Fibroblast of skin of right biceps (primary cell): ENCODE data around the gene UBASH3B.
"Not testable (repeated sequence)": the region's sequence is repeated elsewhere in the genome, so short reads cannot be mapped to it uniquely, and the experiment has no call there.

Experiments used
- DNase-seq: peaks from one replicate; pipeline ENCODE4 v3.0.0-alpha.2; 2013

UBASH3B gene

DNA sequence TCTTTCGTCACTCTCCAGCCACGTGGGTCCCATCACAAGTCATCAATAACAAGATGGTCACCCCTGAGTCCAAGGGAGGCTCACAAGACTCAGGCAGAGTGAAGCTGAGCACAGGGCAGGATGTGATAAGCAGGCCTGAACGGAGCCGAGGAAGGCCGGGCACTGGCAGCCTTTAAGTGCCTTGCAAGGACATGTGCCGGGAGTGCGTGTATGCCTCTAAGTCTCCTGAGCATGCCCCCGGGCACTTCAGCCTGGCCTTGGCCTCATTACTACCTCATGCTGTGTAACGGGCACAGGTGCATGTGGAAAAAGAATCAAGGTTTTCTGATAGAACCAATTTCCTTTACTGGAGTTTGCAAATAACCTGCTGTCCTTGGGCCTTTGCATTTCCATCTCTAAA is 55.8 kb downstream of the UBASH3B start:
- no peak for DNase-seq

DNA sequence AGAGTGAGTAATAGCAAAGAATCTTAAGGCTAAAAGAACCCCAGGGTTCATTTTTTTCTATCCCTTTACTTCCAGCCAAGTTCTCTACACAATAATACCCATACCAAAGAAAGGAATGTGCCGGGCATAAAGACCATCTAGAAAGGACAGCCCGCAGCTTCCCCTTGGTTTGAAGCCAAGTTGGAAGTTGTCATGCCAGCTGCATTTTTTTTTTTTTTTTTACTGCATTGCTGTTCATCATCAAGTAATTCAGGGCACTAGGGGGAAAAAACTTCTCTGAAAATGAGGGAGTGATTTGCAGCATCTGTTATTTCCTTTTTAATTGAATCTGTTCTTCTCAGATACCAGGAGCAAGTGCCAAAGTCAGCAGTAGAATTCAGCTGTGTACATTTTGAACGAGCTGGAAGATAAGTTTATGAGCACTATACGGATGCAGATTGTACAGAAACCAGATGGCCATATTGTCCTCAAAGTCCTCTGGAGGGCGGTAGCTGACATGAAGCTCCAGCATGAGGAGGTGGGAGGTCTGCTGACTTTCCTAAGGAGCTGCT is 56.4 kb downstream of the UBASH3B start:
- peak; percentile 53 for DNase-seq

DNA sequence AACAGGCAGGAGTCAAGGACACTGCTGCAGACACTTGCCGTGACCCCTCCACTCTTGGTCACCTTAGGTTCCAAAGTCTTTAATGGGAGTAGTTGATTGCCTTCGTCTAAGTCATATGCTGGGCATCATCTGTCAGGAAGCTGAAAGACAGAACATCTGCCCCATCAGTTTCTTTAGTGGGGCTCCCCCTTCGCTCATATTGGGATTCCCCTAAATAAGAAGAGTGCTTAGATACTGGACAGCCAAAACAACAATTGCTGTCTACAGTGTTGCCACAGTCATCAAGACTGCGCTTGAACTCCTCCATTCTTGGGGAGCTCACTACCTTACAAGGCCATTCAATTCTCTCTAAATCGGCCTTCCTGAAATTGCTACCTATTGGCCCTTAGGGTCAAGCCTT is 58.5 kb downstream of the UBASH3B start:
- no peak for DNase-seq

DNA sequence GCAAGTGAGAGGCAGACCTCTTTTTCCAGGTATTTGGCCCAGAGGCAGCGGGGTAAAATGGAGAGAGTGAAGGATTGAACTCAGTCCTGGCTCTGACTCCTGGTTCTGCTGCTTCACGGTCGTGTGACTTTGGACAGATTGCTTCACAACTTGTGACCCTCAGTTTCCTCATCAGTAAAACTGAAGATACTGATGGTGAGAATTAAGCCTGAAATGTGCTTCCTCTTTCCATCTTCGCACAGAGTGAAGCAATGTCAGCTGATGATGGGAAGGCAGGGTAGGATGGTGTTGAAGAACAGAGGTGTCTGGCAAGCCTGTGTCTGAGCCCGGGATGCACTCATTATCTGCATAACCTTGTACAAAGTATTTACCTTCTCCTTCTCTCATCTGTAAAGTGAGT is 59.0 kb downstream of the UBASH3B start:
- no peak for DNase-seq

DNA sequence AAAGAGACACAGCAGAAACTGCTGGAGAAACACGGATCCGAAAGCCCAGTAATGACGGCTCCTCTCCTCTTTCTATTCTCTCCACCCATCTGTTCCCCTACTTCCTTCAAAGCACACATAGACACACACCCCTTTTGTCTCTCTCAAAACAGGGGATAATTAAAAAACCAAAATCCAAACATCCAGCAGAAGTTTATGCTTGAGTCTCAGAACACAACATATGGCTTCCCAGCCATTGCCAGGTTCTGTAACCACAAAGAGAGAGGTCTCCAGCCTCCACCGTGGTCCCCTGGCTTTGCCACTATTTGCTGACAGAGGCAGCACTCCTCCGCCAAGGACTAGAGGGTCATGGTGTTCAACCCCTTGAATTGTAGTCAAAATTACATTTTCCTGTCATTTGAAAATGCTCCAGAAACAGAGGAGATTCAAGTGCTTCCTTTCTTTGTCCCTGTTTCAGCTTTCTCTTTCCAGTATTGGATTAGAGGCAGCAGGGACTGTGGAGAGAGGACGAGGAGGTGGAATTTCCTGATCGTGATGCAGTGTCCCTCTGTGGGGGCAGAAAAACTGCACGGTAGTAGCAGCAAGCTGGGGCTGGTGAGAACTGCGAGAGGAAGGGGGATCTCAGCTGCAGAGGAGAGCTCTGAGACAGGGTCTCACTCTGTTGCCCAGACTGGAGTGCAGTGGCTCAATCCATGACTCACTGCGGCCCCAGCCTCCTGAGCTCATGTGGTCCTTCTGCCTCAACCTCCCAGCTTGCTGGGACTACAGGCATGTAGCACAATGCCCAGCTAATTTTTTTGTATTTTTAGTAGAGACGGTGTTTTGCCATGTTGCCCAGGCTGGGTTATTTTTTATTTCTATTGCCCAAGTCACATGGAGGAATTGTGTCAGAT is 60.3 kb downstream of the UBASH3B start:
- DNase-seq, result no peak

- DNase-seq, result no peak
Measured at GRCh38 chr11:122717264-122717867, 61.8 kb downstream of the UBASH3B start.

GRCh38 chr11:122720107-122720881 is 64.8 kb downstream of the UBASH3B start:
- no peak for DNase-seq

DNA sequence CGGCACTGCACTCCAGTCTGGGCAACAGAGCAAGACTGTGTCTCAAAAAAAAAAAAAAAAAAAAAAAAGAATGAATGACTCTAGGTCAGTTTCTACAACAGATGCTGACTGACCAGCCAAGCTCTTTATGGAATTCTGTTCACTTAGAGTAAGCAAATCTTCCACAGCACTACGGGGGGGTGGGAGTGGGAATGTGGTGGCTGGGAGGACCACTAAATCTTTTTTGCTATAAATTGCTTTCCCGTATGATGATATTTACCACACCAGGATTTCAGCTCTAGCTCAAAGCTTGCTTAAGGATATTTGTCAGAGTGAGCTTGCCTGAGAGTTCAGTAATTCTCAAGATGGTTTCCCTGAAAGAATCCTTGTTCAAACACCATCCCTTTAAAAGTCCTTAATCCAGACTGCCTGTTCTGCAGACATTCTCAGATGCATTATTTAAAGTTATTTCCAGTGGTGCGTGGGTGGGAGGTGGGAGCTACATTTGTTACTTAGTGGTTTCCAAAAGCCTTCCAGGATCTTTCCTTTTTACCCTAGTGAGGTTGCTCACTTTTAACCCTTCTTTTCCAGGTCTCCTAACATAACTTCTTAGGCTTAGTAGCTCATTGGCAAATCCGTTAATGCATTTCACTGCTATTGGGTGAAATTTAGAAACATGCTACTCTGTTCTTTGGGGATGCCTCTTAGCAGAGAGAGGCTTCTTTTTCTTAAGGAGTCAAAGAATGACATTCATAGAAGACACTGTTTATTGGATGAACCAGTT is 65.9 kb downstream of the UBASH3B start:
- DNase-seq, result no peak

GRCh38 chr11:122721964-122722266 is 66.4 kb downstream of the UBASH3B start:
- peak; percentile 86 for DNase-seq

- no peak for DNase-seq
Measured at GRCh38 chr11:122723106-122723505, 67.6 kb downstream of the UBASH3B start.

- DNase-seq, result peak; percentile 65
Measured at GRCh38 chr11:122723576-122723975, 68.1 kb downstream of the UBASH3B start.

GRCh38 chr11:122724520-122724919 is 69.0 kb downstream of the UBASH3B start:
- peak; percentile 82 for DNase-seq

DNA sequence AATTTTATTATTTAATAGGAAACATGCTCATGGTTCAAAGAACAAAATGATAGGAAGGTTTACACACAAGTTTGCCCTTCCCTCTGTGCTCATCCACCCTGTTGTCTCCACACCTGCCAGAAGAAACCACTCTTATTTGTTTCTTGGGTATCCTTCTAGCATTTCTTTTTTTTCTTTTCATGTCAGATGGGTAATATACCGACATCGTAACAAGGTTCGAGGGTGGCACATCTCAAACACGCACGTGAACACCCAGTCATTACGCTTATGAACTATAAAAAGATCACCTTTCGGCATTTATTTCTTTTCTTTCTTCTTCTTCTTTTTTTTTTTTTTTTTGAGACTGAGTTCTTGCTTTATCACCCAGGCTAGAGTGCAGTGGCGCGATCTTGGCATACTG is 70.5 kb downstream of the UBASH3B start:
- DNase-seq, result no peak

- peak; percentile 41 for DNase-seq
Measured at GRCh38 chr11:122727101-122727929, 71.8 kb downstream of the UBASH3B start.

DNA sequence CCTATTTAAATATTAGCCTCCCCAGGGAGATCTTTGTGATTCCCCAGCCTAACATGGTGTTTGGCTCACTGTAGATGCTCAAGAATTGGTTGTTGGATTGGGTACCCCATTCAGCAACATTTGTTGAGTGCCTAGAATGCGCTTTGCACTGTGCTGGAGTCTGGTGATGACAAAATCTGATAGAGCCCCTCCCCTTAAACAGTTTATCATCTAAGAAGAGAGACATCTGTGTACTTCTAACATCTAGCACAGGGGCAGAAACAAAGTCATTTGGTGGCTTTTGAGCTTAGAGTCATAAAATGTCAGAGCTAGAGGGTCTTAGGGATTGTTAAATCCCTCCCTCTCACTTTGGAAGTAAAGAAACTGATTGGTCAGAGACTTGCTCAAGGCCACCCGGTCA is 73.0 kb downstream of the UBASH3B start:
- DNase-seq, result no peak

DNA sequence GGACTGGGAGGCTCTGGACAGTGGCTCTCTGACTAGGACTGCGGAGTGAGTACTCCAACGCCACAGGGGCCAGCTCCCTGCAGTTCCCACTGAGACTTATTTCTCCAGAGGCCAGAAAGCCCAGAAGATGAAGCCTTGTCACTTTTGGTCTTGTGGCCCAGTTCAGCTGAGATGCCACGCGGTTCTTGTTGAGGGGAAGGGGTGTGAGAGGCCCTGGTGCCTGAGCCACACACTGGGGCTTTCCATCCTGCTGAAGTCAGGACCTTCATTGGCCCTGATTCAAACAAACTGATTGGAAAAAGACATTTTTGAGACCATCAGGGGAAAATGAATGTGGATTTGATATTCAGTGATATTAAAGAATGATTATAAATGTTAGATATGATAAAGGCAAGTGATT is 73.6 kb downstream of the UBASH3B start:
- no peak for DNase-seq

DNA sequence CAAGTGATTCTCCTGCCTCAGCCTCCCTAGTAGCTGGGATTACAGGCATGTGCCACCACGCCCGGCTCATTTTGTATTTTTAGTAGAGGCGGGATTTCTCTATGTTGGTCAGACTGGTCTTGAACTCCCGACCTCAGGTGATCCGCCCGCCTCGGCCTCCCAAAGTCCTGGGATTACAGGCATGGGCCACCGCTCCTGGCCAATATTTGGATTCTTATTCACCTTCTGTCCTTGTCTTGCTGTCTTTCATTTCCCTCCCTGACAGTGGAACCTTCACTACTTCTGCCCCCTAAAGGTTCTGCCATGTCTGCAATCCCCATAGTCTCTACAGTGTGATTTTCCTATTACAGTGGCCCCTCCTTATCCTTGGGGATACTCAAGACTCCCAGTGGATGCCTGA is 75.2 kb downstream of the UBASH3B start:
- not testable (repeated sequence) for DNase-seq

- peak; percentile 84 for DNase-seq
Measured at GRCh38 chr11:122731500-122731913, 76.0 kb downstream of the UBASH3B start.

DNA sequence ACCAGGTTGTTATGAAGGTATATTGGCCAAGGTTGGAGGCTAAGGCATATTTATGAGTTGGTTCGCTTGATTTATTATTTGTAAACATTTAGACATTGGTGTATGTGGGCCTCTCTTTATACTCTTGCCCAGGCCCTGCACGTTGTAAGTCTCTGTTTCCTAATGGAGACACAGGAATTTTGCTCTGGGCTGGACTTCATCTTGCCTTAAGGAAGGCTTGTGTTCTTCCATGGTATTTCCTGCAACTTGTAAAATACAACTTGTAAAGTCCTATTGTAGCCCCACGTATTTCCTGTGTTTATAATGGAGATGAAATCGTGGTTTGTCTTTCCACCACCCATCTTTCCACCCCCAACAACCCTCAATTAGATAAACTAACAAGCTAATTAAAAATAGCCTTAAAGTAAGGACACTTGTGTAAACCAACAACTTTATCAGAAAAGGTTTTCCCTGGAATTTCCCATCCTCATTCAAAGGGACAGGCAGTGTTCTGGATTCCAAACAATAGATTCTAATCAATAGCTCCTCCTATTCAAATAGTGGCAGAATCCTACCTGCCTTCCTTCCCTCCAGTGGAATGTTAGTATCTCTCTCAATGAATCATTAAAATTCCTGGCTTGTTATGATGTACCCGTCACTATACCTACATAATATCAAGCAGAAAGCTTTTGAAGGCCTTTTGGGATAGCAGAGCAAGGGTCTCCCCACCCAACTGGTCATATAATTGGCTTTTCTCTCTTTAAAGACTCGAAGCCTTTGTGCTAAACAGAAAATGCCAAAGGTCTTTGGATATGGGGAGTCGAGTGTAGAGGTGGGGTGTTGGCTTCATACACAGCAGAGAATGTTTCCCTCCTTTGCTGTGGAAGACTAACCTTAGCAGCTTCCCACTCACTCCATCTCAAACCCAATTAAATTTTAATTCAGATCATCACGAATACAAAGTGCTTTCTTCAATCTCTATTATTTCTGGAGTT is 77.1 kb downstream of the UBASH3B start:
- DNase-seq, result no peak

DNA sequence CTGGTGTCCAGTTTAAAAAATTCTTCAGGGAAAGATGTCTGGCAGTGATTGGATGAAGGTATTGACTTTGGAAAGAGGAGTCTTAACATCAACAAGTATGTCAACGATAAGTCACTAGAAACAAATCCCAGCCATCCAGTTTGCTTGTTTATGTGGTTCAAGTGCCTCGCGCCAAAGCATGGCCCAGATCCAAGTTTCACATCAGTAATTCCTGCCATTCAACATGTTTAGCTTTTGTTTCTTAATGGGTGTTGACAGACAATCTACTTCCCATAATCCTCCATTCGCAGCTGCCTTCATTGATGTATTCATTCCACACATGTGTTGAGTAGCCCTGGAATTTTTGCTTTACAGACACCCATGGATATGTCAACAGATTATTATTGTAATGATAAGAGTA is 77.8 kb downstream of the UBASH3B start:
- peak; percentile 87 for DNase-seq
